Measurements from ENCODE around the gene AIP.

The AIP gene

GRCh38 chr11:67494371-67495233 is 11.8 kb downstream of the AIP start:
- no peak for DNase-seq

- DNase-seq: no peak
These were observed 12.6 kb downstream of the AIP start for GRCh38 chr11:67495234-67496005.

DNA sequence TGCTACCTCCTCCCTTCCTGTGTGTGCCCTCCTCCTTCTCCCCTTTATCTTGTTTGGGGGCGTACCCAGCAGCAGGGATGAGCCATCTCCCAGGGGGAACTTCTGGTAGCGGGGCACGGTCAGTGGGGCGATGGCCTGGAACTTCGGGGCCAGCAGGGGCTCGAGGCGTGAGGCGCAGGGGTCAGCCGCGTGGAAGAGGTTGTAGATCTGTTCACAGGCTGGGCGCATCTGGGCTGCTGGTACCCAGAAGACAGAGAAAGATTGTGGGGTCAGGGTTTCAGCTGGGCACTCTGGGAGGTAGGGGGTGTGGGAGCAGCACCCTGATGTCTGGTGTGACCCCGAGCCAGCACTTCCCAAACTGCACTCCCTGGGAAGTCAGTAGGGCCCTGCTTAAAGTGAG is 13.3 kb downstream of the AIP start:
- DNase-seq: no peak

DNA sequence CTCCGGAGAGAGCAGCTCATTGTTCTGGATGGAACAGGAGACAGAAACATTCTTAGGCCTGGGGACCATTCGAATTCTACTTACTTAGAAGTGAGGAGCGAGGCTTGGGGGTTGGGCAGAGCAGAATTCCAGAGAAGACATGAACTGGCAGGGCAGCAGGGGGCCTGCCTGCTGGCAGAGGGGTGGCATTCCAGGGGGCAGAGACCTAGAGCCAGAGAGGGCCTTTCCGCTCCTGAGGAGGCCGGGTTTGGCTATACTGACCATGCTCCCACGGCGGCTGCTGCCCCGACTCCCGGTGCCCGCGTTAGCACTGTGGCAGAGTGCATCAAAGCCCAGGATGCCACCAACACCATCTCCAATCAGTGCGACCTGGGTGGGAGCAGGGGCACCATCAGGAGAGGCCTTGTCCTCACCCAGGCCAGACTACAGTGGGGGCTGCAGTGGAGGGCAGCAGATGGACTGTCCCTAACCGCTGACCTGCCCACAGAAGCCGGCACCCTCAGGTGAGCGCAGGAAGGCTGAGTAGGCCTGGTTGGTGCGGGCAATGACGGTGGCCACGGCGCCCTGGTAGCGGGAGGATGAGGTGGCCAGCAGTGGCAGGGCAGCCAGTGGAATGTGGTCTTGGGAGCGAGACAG is 14.9 kb downstream of the AIP start:
- DNase-seq: no peak

- no peak for DNase-seq
These were observed 15.7 kb downstream of the AIP start for GRCh38 chr11:67498544-67498972.

GRCh38 chr11:67499808-67500483 is 17.1 kb downstream of the AIP start:
- DNase-seq: no peak

- DNase-seq: no peak
These were observed 17.6 kb downstream of the AIP start for GRCh38 chr11:67500484-67500821.

- DNase-seq: no peak
These were observed 18.2 kb downstream of the AIP start for GRCh38 chr11:67500831-67501715.

- no peak for DNase-seq
These were observed 19.0 kb downstream of the AIP start for GRCh38 chr11:67501854-67502253.

DNA sequence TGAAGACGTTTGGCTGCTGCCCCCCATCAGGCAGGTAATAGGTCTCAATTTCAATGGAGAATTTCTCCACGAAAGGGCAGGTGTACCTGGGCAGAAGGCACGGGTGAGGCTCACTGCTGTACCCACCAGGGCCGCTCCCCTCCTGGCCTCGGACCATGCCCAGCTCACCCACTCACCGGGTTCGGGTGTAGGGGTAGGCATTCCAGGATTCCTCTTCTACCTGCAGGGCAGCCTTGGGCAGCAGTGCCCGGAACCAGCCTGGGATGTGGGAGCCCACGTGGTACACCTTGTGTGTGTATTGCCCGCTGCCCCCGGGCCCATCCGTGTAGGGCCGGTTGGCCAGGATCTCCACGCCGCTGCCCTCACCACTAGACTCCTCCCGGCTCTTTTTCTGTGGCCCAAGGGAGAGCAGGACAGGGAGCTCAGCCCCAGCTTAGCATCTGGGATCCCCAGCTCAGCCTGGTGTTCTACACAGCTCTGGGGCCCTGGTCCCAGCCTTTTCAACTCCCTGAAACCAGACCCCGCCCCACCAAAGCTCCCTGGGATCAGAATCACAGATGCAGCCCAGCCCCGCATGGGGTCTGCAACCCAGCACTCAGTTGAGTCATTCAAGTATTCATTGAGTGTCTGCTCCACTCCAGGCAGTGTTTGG is 19.6 kb downstream of the AIP start:
- no peak for DNase-seq

- DNase-seq: no peak
These were observed 20.5 kb downstream of the AIP start for GRCh38 chr11:67503119-67504004.

GRCh38 chr11:67504005-67504949 is 21.5 kb downstream of the AIP start:
- peak; percentile 71 for DNase-seq

GRCh38 chr11:67504950-67505581 is 22.2 kb downstream of the AIP start, which contains the start of gene PITPNM1:
PITPNM1 (minus strand) TSS chr11:67505363; CDS start chr11:67504180, 1,183 bp downstream.
- peak; percentile 65 for DNase-seq

- peak; percentile 92 for DNase-seq
These were observed 23.0 kb downstream of the AIP start for GRCh38 chr11:67505605-67506396.

DNA sequence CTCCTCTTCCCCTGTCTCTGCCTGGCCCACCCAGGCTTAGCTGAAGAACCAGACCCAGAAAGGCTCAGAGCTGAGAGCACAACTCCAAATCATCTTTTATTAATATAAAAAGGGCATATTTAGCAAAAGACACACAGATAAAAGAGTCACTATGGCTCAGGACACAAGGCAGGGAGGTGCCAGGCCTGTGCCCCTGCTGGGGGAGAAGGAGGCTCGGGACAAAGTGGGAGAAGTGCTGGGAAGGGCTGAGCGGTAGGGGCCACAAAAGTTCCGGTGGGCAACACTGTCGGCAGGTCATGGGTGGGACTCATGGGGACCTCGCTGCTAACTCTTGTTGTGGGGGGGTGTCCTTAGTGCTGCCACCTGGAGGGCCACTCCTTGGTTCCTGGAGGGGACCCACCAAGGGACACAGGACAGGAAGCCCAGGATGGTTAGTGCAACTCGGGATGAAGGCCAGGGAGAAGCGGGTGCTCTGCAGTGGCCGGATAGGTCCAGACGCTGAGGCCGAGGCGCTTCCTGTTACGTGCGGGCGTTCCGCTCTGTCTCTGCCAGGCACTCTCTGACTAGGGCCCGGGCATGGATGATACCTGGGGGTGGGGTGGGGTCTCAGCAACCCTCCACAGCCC is 23.7 kb downstream of the AIP start:
- DNase-seq: no peak

GRCh38 chr11:67507242-67507863 is 24.5 kb downstream of the AIP start:
- DNase-seq: no peak
